Ishikawa (cell line): ENCODE results near the gene DHRS7B.

ENCODE experiments used
- CEBPB ChIP-seq: IDR thresholded peaks from 2 replicates; pipeline ENCODE4 v1.6.1; 2012
- CREB1 ChIP-seq: IDR thresholded peaks from 2 replicates; pipeline ENCODE4 v1.6.1; 2012; ENCODE audit warnings: low read depth
- EGR1 ChIP-seq: IDR thresholded peaks from 2 replicates; pipeline ENCODE4 v1.6.1; 2012
- EP300 ChIP-seq: IDR thresholded peaks from 2 replicates; pipeline ENCODE4 v1.6.1; 2012; ENCODE audit warnings: borderline replicate concordance
- FOXM1 ChIP-seq: IDR thresholded peaks from 2 replicates; pipeline ENCODE4 v1.6.1; 2012; ENCODE audit warnings: low read depth, borderline replicate concordance
- MAX ChIP-seq: IDR thresholded peaks from 2 replicates; pipeline ENCODE4 v1.6.1; 2012
- NFIC ChIP-seq: IDR thresholded peaks from 2 replicates; pipeline ENCODE4 v1.6.1; 2012
- RAD21 ChIP-seq: IDR thresholded peaks from 2 replicates; pipeline ENCODE4 v1.6.1; 2012; ENCODE audit warnings: low read depth
- REST ChIP-seq: IDR thresholded peaks from 2 replicates; pipeline ENCODE4 v1.6.1; 2012; ENCODE audit warnings: low read depth, mild to moderate bottlenecking
- TAF1 ChIP-seq: IDR thresholded peaks from 2 replicates; pipeline ENCODE4 v1.6.1; 2012; ENCODE audit warnings: low read depth, mild to moderate bottlenecking
- TCF12 ChIP-seq: IDR thresholded peaks from 2 replicates; pipeline ENCODE4 v1.6.1; 2012; ENCODE audit warnings: low read depth
- TEAD4 ChIP-seq: IDR thresholded peaks from 2 replicates; pipeline ENCODE4 v1.6.1; 2012
- USF1 ChIP-seq: IDR thresholded peaks from 2 replicates; pipeline ENCODE4 v1.6.1; 2012
- YY1 ChIP-seq: IDR thresholded peaks from 2 replicates; pipeline ENCODE4 v1.6.1; 2012; ENCODE audit warnings: low read depth
- ZBTB7A ChIP-seq: IDR thresholded peaks from 2 replicates; pipeline ENCODE4 v1.6.1; 2012; ENCODE audit warnings: low read depth

The DHRS7B gene

GRCh38 chr17:21231533-21231932 lies 104.8 kb downstream of the DHRS7B start:
- TF ChIP-seq YY1 (no peak), NFIC (peak; percentile 23; the same call in 1 of the 2 replicates)

GRCh38 chr17:21232033-21232749 lies 105.4 kb downstream of the DHRS7B start:
- no peak for TF ChIP-seq REST
- TF ChIP-seq TEAD4 = no peak
- no peak for TF ChIP-seq RAD21
- no peak for TF ChIP-seq TCF12
- TF ChIP-seq EP300 = no peak
- no peak for TF ChIP-seq ZBTB7A

GRCh38 chr17:21233581-21234347 lies 107.0 kb downstream of the DHRS7B start:
- TF ChIP-seq MAX (no peak), USF1 (no peak)

- TF ChIP-seq CREB1 = no peak
- TF ChIP-seq TCF12 = no peak
- no peak for TF ChIP-seq EP300
- no peak for TF ChIP-seq CEBPB
- TF ChIP-seq YY1 = no peak
- no peak for TF ChIP-seq MAX
- no peak for TF ChIP-seq NFIC
- no peak for TF ChIP-seq USF1
- TF ChIP-seq EGR1 = no peak
- TF ChIP-seq FOXM1 = no peak
- TF ChIP-seq TEAD4 = no peak
- TF ChIP-seq ZBTB7A = no peak
- no peak for TF ChIP-seq TAF1
- no peak for TF ChIP-seq REST
- no peak for TF ChIP-seq RAD21
Measured at GRCh38 chr17:21235921-21236320, 109.2 kb downstream of the DHRS7B start.

- TF ChIP-seq RAD21 = peak; percentile 36
- TF ChIP-seq EGR1 = no peak
Measured at GRCh38 chr17:21239680-21240368, 113.1 kb downstream of the DHRS7B start.

- TF ChIP-seq MAX (no peak), CEBPB (no peak), EP300 (no peak), TCF12 (no peak), CREB1 (no peak), TAF1 (no peak), NFIC (no peak), YY1 (no peak), FOXM1 (no peak), TEAD4 (no peak), USF1 (no peak), RAD21 (no peak), REST (no peak), EGR1 (no peak), ZBTB7A (no peak)
Measured at GRCh38 chr17:21240369-21241055, 113.7 kb downstream of the DHRS7B start.
